ENCODE results near the gene CACNA2D4.

CACNA2D4 gene

DNA sequence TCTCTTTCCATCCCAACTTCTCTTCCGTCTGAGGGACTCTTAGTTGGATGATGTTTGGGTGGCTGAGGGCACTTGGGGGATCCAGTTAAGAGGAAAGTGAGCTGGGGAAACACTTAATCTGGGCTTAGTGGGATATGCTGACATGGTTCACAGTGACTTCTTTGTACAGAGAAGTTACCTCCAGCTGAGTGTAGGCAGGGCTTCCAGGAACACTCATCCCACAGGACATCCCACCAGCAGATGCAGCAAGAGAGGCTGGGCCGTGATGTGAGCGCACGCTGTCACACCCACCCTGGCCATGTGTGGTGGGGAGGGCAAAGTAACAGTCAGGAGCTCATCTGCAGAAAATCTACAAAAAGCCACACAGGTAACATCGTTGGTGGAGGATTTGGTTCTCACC is 832 bp upstream of the CACNA2D4 start:
- no peak for DNase-seq (ENCODE audit: low read depth)

DNA sequence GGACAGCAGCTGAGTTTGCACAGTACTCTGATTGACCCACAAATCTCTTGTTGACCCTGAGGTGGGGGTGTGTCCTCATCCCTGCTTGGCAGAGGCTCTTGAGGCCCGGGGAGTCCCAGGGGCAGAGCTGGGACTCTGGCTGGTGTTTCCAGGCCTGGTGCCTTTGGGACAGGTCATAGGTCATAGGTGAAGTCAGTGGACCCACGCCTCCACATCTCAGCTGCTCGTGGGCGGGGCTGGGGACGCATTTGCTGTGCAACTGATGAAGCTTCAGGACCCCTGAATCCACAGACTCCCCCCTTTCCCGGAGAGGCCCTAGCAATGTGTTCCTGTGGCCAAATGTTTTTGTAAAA is 408 bp upstream of the CACNA2D4 start:
- DNase-seq (ENCODE audit: low read depth), result no peak

GRCh38 chr12:1917172-1918070 is 1.0 kb downstream of the CACNA2D4 start:
- DNase-seq (ENCODE audit: low read depth), result no peak

GRCh38 chr12:1916371-1917171 is 1.9 kb downstream of the CACNA2D4 start:
- no peak for DNase-seq (ENCODE audit: low read depth)

DNA sequence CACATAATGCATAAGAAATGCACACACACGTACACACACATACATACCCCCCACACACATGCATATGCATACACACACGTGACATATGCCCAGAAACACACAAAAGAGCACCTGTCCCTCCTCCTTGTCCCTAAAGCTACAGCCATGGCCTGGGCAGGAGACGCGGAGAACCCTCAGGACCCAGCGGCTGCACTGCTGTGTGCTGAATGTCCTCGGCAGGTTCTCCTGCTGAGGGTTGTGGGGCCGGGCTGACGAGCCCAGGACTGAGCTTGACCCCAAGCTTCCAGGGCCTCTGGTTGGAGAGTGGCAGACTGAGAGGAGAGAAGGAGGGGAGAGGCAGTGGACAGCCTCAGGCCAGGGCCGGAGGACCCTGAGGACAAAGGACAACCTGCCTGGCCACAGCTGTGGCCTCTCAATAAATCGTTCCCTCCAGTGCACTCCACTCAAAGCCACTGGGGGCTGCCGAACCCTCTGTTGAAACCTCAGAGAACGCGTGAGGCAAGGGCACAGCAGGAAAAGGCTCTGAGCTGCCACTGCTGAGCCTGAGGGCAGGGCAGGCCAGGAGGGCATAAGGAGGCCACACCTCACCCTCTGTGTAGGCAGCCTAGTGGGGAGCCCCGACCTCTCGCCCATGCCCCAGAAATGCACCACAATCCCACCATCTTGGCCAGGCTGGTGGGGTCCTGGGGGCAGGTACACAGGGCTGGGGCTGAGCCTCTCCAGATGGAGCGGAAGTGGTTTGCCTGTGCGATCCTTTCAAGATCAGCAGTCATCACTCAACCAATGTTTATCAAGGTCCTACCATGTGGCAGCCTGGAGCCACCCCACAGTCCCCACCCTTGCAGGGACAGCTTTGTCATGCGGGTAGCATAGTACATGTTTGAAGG is 3.1 kb downstream of the CACNA2D4 start:
- no peak for DNase-seq (ENCODE audit: low read depth)

DNA sequence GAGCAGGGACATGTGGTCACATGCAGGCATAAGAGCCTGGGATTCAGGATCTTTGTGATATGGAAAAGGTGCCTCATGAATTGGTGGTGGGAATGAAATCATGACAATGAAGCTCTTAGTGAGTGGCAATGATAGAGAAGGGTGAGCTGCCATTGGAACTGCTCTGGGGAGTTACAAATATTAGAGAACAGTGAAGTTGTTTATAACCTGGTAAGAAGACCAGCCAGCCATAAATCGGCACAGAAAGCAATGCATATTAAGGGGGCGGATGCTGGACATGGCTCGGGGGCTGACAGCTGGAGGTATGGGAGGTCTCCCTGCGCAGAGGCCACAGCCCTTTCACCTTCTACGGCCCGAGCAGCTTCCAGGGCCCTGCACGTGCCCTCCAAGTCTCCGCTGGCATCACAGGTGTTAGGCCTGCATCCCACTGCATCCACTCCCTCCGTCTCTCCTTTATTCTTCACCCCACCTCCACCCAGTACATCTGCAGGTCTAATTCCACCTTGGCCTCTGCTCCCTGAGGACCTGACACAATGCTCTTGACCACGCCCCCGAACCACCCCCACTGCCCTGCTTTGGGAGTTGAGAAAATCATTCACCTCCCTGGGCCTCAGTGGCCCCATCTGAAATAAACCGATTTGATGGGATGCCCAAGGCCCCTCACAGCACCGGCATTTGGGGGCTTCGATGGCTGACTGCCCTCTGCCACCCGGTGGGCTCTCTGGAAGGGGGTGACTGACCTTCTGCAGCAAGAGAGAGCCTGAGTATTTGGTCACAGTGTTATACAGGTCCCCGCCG is 4.1 kb downstream of the CACNA2D4 start:
- no peak for DNase-seq (ENCODE audit: low read depth)

GRCh38 chr12:1913377-1914113 is 4.9 kb downstream of the CACNA2D4 start:
- DNase-seq (ENCODE audit: low read depth), result no peak

GRCh38 chr12:1912580-1913376 is 5.7 kb downstream of the CACNA2D4 start:
- DNase-seq (ENCODE audit: low read depth), result no peak

GRCh38 chr12:1911598-1912575 is 6.6 kb downstream of the CACNA2D4 start:
- DNase-seq (ENCODE audit: low read depth), result no peak

- DNase-seq (ENCODE audit: low read depth), result no peak
These were observed 8.0 kb downstream of the CACNA2D4 start for GRCh38 chr12:1910468-1910867.

DNA sequence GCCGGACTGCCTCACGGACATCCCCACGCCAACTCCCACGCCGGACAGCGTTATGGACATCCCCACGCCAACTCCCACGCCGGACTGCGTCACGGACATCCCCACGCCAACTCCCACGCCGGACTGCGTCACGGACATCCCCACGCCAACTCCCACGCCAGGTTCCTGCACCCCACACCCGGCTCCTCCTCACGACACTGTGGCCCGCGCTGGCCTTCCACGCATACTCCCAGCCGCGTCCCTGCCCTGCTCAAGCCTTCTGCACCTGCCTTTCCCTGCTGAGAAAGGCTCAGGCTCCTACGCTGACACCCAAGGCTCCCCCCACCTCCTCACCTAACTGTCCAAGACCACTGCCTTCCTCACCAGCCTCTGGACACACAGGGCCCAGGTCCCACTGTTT is 9.7 kb downstream of the CACNA2D4 start:
- DNase-seq (ENCODE audit: low read depth), result no peak

DNA sequence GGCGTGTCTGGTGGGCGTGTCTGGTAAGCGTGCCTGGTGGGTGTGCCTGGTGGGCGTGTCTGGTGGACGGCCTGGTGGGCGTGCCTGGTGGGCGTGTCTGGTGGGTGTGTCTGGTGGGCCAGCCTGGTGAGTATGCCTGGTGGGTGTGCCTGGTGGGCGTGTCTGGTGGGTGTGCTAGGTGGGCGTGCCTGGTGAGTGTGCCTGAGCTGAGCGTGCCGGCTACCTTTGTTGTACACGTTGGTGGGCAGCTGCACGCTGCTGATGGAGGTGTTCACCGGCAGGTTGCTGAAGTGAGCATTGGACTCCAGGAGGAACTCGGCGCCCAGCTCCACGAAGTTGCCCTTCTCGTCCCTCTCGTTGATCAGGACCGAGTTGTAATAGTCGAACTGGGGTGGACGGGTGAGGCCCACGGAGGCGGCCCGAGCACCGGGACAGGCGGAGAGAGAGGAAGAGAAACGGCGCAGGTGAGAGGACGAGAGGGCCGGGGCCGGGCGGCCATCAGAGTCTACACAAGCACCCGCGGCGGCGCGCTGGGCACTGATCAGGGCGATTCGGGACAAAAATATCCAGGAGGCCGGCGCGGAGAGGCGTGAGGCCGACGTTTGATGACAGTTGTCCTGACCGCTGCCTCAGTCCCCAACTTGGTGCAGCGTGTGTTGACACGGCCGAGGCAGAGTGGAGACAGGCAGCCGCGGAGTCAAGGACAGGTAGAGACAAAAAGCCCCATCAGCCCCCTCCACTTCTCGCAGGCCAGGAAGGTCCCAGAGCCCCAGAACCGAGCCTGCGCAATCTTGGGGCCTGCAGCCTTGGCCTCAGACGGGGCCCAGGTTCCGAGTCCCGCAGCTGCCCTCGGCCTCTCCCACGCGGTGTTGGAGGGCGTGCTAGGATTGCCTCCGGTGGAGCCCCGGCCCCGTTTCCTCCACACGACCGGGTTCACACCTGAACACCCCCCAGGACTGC is 10.5 kb downstream of the CACNA2D4 start:
- DNase-seq (ENCODE audit: low read depth), result no peak

DNA sequence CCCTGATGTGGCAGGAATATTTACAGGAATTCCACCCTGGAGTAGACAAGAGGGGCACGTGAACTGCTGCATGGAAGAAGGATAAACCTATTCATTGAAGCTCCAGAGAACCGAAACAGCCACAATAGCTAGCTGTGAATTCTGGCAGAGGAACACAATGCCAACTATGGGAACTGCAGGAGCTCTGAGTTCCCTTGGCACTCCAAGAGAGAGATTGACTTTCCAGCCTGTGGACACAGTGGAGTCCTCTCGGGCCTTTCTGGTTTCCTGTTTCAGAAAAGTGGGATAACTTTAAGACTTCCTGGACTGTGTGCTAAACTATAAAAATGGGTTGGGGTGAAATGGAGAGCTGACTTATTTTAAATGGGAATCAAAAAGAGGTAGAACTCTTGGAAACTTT is 11.9 kb downstream of the CACNA2D4 start:
- DNase-seq (ENCODE audit: low read depth), result no peak

GRCh38 chr12:1904875-1905274 is 13.6 kb downstream of the CACNA2D4 start:
- DNase-seq (ENCODE audit: low read depth), result no peak

GRCh38 chr12:1896964-1897363 is 21.5 kb downstream of the CACNA2D4 start:
- no peak for DNase-seq (ENCODE audit: low read depth)

- DNase-seq (ENCODE audit: low read depth), result no peak
These were observed 27.6 kb downstream of the CACNA2D4 start for GRCh38 chr12:1890810-1891209.

DNA sequence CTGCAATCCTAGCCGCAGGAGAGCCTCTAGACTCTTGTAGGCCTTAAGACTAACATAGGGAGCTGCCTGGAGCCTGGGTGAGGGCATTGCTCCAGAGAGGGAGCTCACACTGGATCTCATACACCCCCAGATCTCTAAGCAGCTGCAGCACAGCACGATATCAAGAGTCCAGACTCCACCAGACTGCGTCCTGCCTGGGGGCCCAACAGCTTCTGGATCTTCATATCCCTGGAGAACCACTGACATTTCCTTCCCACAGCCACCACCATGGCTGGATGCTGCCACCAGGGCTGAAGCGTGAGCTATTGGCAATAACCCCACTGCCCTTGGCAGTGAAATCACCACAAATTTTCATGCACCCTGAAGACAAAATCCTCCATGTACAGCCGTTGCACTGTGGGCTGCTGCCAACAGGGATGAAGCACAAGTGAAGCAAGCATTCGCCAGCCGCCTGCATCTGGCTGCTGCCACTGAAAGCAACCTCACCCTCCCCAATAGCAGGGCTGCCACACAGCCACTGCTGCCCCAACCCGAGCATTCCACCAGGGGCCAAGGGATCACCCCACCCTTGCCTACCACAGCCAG is 28.2 kb downstream of the CACNA2D4 start:
- no peak for DNase-seq (ENCODE audit: low read depth)

Data from stimulated activated CD8-positive, alpha-beta memory T cell treated with anti-CD3 and anti-CD28 coated beads, Interleukin-15, amount 100 ng/mL, for 24 hours (primary cell).